GM19455 (cell line): Measurements from ENCODE around the gene PTPN23.
A peak's percentile ranks its signal among the peaks of the same experiment; 100 is the strongest.

Source experiments
- ATAC-seq: cut with Tn5 transposase; IDR thresholded peaks from one replicate; pipeline ENCODE4 v1.9.1; 2021; ENCODE audit not compliant: unreplicated experiment

Gene PTPN23

GRCh38 chr3:47418167-47419082, 37.6 kb downstream of the PTPN23 start:
- no peak for ATAC-seq

GRCh38 chr3:47419083-47420043, 38.5 kb downstream of the PTPN23 start:
- ATAC-seq: no peak

- ATAC-seq: no peak
Observed at GRCh38 chr3:47420044-47420430, 39.2 kb downstream of the PTPN23 start.

- peak; percentile 73 for ATAC-seq
Observed at GRCh38 chr3:47420511-47421484, 40.0 kb downstream of the PTPN23 start.

- ATAC-seq: no peak
Observed at GRCh38 chr3:47421741-47422649, 41.2 kb downstream of the PTPN23 start.

- ATAC-seq: no peak
Observed at GRCh38 chr3:47422743-47423142, 41.9 kb downstream of the PTPN23 start.

GRCh38 chr3:47423548-47424145, 42.8 kb downstream of the PTPN23 start:
- no peak for ATAC-seq

GRCh38 chr3:47424434-47425382, 43.9 kb downstream of the PTPN23 start:
- no peak for ATAC-seq

GRCh38 chr3:47425383-47425778, 44.6 kb downstream of the PTPN23 start:
- no peak for ATAC-seq

- no peak for ATAC-seq
Observed at GRCh38 chr3:47425959-47426358, 45.1 kb downstream of the PTPN23 start.

GRCh38 chr3:47427866-47428265, 47.0 kb downstream of the PTPN23 start:
- ATAC-seq: no peak

GRCh38 chr3:47428662-47429061, 47.8 kb downstream of the PTPN23 start:
- ATAC-seq: no peak

GRCh38 chr3:47429476-47430270, 48.9 kb downstream of the PTPN23 start:
- ATAC-seq: no peak

GRCh38 chr3:47430606-47431005, 49.8 kb downstream of the PTPN23 start:
- no peak for ATAC-seq

- ATAC-seq: no peak
Observed at GRCh38 chr3:47431225-47431624, 50.4 kb downstream of the PTPN23 start.

GRCh38 chr3:47432673-47433072, 51.9 kb downstream of the PTPN23 start:
- no peak for ATAC-seq

- ATAC-seq: no peak
Observed at GRCh38 chr3:47433796-47434195, 53.0 kb downstream of the PTPN23 start.
